ENCODE measurements around the gene RAI14.

RAI14 gene

GRCh38 chr5:34844106-34844505 lies 188.0 kb downstream of the RAI14 start:
- no peak for DNase-seq (ENCODE audit: extremely low spot score)
- CTCF ChIA-PET, result no interaction called here
- no peak for TF ChIP-seq CTCF (IDR thresholded peaks at IDR 0.05; ENCODE audit: control extremely low read depth, extremely low read depth, low read depth, missing control alignments)
- POLR2A ChIA-PET, result no interaction called here

- CTCF ChIA-PET, result interaction anchor here (0.9 to 1.5 kb wide), 3 partner anchors 8 to 22 kb away, joined by 3 to 4 read pairs (median 4); no protein-coding TSS in a partner anchor
These were observed 188.9 kb downstream of the RAI14 start for GRCh38 chr5:34844999-34845398.

GRCh38 chr5:34847056-34847455 lies 190.9 kb downstream of the RAI14 start:
- no peak for DNase-seq (ENCODE audit: extremely low spot score)
- POLR2A ChIA-PET, result no interaction called here
- no peak for TF ChIP-seq CTCF (IDR thresholded peaks at IDR 0.05; ENCODE audit: control extremely low read depth, extremely low read depth, low read depth, missing control alignments)
- CTCF ChIA-PET, result interaction anchor here (1.0 to 1.7 kb wide), 5 partner anchors 11 to 52 kb away, joined by 3 to 5 read pairs (median 5); no protein-coding TSS in a partner anchor

More at GRCh38 chr5:34844999-34845398, 188.9 kb downstream of the RAI14 start:
- no peak for DNase-seq (ENCODE audit: extremely low spot score)
- POLR2A ChIA-PET, result no interaction called here
- no peak for TF ChIP-seq CTCF (IDR thresholded peaks at IDR 0.05; ENCODE audit: control extremely low read depth, extremely low read depth, low read depth, missing control alignments)

GRCh38 chr5:34847552-34847951 lies 191.4 kb downstream of the RAI14 start:
- TF ChIP-seq CTCF (IDR thresholded peaks at IDR 0.05; ENCODE audit: control extremely low read depth, extremely low read depth, low read depth, missing control alignments), result no peak
- POLR2A ChIA-PET, result no interaction called here
- no peak for DNase-seq (ENCODE audit: extremely low spot score)
- CTCF ChIA-PET, result interaction anchor here (1.0 to 1.6 kb wide), 3 partner anchors 11 to 51 kb away, joined by 3 to 5 read pairs (median 4); no protein-coding TSS in a partner anchor

- TF ChIP-seq CTCF (IDR thresholded peaks at IDR 0.05; ENCODE audit: control extremely low read depth, extremely low read depth, low read depth, missing control alignments), result no peak
- ChIA-PET POLR2A (no interaction called here), CTCF (interaction anchor here (1.4 to 2.8 kb wide), 5 partner anchors 9 to 324 kb away, joined by 4 to 13 read pairs (median 5); partner anchors contain the start of gene TTC23L)
- DNase-seq (ENCODE audit: extremely low spot score), result no peak
These were observed 192.1 kb downstream of the RAI14 start for GRCh38 chr5:34848230-34848629.

- TF ChIP-seq CTCF (IDR thresholded peaks at IDR 0.05; ENCODE audit: control extremely low read depth, extremely low read depth, low read depth, missing control alignments), result no peak
- DNase-seq (ENCODE audit: extremely low spot score), result no peak
- CTCF ChIA-PET, result interaction anchor here (0.8 to 2.8 kb wide), 5 partner anchors 10 to 363 kb away, joined by 3 to 13 read pairs (median 4); partner anchors contain the start of gene TTC23L
- POLR2A ChIA-PET, result no interaction called here
These were observed 193.1 kb downstream of the RAI14 start for GRCh38 chr5:34849253-34849652.

Measured in GM10248 (cell line).